K562 (cell line): Measurements from ENCODE around the gene CDC6. TPM values are rescaled to one million over a fixed set of nuclear protein-coding genes. Genes with fewer than 3 reads are reported as not detected.
A peak's percentile ranks its signal among the peaks of the same experiment; 100 is the strongest.

ENCODE experiments used
- ATAC-seq: fragments of 200-7000 bp; cut with Tn5 transposase; 3 replicates; pipeline ENCODE4 v1.9.1; 2020; ENCODE audit warnings: moderate library complexity
- BruUV-seq: library from RNA; stranded (reverse); fragments of 400-500 nt; replicated peaks from 2 replicates; lab custom pipeline; 2021; lab: Mats Ljungman, UMichigan
- CTCF ChIA-PET: fragments of 300-600 bp; formaldehyde crosslinking; extraction: SDS; loops from one replicate; lab custom pipeline; 2021; ENCODE audit warnings: low intra/inter-chr PET ratio; lab: Yijun Ruan, JAX
- POLR2A ChIA-PET: fragments of 300-600, 350-650 bp; sonication (Branson Sonifier 250); formaldehyde crosslinking; extraction: SDS; loops from one replicate; lab custom pipeline; 2021; ENCODE audit warnings: antibody characterized with exemption, inconsistent platforms; lab: Yijun Ruan, JAX
- DNase-seq, 4 experiments: peaks; one replicate each; pipeline versions ENCODE4 v3.0.0 to v3.0.0-alpha.2; 2011 to 2018; ENCODE audit warnings: low spot score in 3 of 4, mixed read lengths in 3 of 4; ENCODE audit errors: extremely low read depth in 1 of 4
- FAIRE-seq: peaks from 2 replicates; lab custom pipeline; 2011; peaks lifted over from hg19 to GRCh38; lab: Jason Lieb, UNC
- H2AFZ ChIP-seq: 2 replicates; pipeline ENCODE4 v1.6.0; 2011; ENCODE audit warnings: low read depth, low read length, control low read depth, inconsistent platforms
- H3K27ac ChIP-seq: fragments of 200-600 bp; 3 replicates; pipeline ENCODE4 v1.8.0; 2011; ENCODE audit warnings: low read depth, mild to moderate bottlenecking, control low read depth, inconsistent platforms, low read length, moderate library complexity, mixed read lengths; ENCODE audit errors: extremely low read depth
- H3K27me3 ChIP-seq, 2 experiments: fragments of 300-600 bp in 1 of 2; 2 replicates in 1 of 2; 3 replicates in 1 of 2; pipeline versions ENCODE4 v1.6.0 to v1.8.0; 2011; ENCODE audit warnings: inconsistent platforms in 2 of 2, low read length in 2 of 2, mild to moderate bottlenecking in 1 of 2, mixed read lengths in 1 of 2, moderate library complexity in 1 of 2; ENCODE audit not compliant: control insufficient read depth in 2 of 2, insufficient read depth in 2 of 2
- H3K36me3 ChIP-seq: fragments of 300-600 bp; 3 replicates; pipeline ENCODE4 v1.8.0; 2011; ENCODE audit warnings: mild to moderate bottlenecking, low read length, inconsistent platforms; ENCODE audit not compliant: control insufficient read depth, insufficient read depth
- H3K4me1 ChIP-seq, 2 experiments: fragments of 200-600 bp in 1 of 2; replicated peaks in 1 of 2; 2 replicates in 1 of 2; 3 replicates in 1 of 2; pipeline versions ENCODE4 v1.5.1 to v1.8.0; 2011; ENCODE audit warnings: inconsistent platforms in 2 of 2, low read length in 2 of 2, mild to moderate bottlenecking in 1 of 2, mixed read lengths in 1 of 2, moderate library complexity in 1 of 2; ENCODE audit not compliant: control insufficient read depth in 2 of 2, insufficient read depth in 2 of 2
- H3K4me2 ChIP-seq: 2 replicates; pipeline ENCODE4 v1.6.1; 2011; ENCODE audit warnings: low read length, control low read depth, inconsistent platforms, mixed read lengths; ENCODE audit not compliant: insufficient read depth
- H3K4me3 ChIP-seq: fragments of 200-600 bp; sonication (generic), shearing (Covaris generic); 2 replicates; pipeline ENCODE4 v1.5.1; 2016; ENCODE audit warnings: control low read depth, inconsistent platforms
- H3K79me2 ChIP-seq: fragments of 200-600 bp; 3 replicates; pipeline ENCODE4 v1.8.0; 2011; ENCODE audit warnings: low read length, inconsistent platforms; ENCODE audit not compliant: control insufficient read depth, insufficient read depth
- H3K9ac ChIP-seq, 2 experiments: 2 replicates each; pipeline versions ENCODE4 v1.6.0 to v1.6.1; 2011; ENCODE audit warnings: low read depth in 2 of 2, low read length in 2 of 2, control low read depth in 1 of 2, inconsistent platforms in 1 of 2, mild to moderate bottlenecking in 1 of 2, mixed read lengths in 1 of 2; ENCODE audit not compliant: insufficient read depth in 1 of 2
- H3K9me1 ChIP-seq: one replicate; pipeline ENCODE4 v1.6.0; 2011; ENCODE audit warnings: inconsistent platforms, mild to moderate bottlenecking, low read length, moderate library complexity; ENCODE audit not compliant: control insufficient read depth, insufficient read depth
- H3K9me3 ChIP-seq: replicated peaks from 2 replicates; pipeline ENCODE4 v1.5.1; 2011; ENCODE audit warnings: low read depth, low read length, inconsistent platforms; ENCODE audit not compliant: control insufficient read depth, insufficient read depth
- H4K20me1 ChIP-seq: replicated peaks from 2 replicates; pipeline ENCODE4 v1.6.1; 2011; ENCODE audit warnings: low read length, inconsistent platforms, mixed read lengths; ENCODE audit not compliant: control insufficient read depth, insufficient read depth
- CTBP1 ChIP-seq: fragments of 450-650 bp; IDR thresholded peaks from 2 replicates; pipeline ENCODE4 v1.6.1; 2016; ENCODE audit warnings: borderline replicate concordance
- E2F6 ChIP-seq, 2 experiments: IDR thresholded peaks; 2 replicates each; pipeline ENCODE4 v1.6.1; 2011; ENCODE audit warnings: borderline replicate concordance in 1 of 2, control low read depth in 1 of 2, low read depth in 1 of 2, low read length in 1 of 2, mild to moderate bottlenecking in 1 of 2, mixed read lengths in 1 of 2, moderate library complexity in 1 of 2; ENCODE audit not compliant: insufficient read depth in 1 of 2, insufficient read length in 1 of 2, poor library complexity in 1 of 2, severe bottlenecking in 1 of 2; ENCODE audit errors: extremely low read depth in 1 of 2
- EP300 ChIP-seq: IDR thresholded peaks from 2 replicates; pipeline ENCODE4 v1.6.1; 2012; ENCODE audit warnings: low read length, improper control_type of control experiment
- HDAC3 ChIP-seq: fragments of 450-650 bp; IDR thresholded peaks from 2 replicates; pipeline ENCODE4 v1.6.1; 2018; ENCODE audit warnings: borderline replicate concordance, mild to moderate bottlenecking, moderate library complexity; ENCODE audit not compliant: partially characterized antibody
- MEF2A ChIP-seq: IDR thresholded peaks from 2 replicates; pipeline ENCODE4 v1.6.1; 2011; ENCODE audit warnings: low read depth, mild to moderate bottlenecking, low read length, moderate library complexity; ENCODE audit not compliant: control insufficient read depth
- MEIS2 ChIP-seq: fragments of 450-650 bp; IDR thresholded peaks from 2 replicates; pipeline ENCODE4 v1.6.1; 2014; ENCODE audit warnings: mild to moderate bottlenecking; ENCODE audit not compliant: partially characterized antibody
- PRMT5 ChIP-seq: sonication (generic); formaldehyde crosslinking; IDR thresholded peaks from 2 replicates; pipeline ENCODE4 v1.5.0; 2020; ENCODE audit warnings: missing genetic modification reagents
- RBM17 ChIP-seq: fragments of 200-400 bp; formaldehyde crosslinking; IDR thresholded peaks from 2 replicates; pipeline ENCODE4 v1.6.1; 2017; ENCODE audit warnings: low read depth, mild to moderate bottlenecking, low read length, borderline replicate concordance
- SPI1 ChIP-seq: IDR thresholded peaks from 2 replicates; pipeline ENCODE4 v1.6.1; 2011; ENCODE audit warnings: low read depth, low read length, control low read depth, borderline replicate concordance
- TEAD4 ChIP-seq, 2 experiments: sonication (generic) in 1 of 2; formaldehyde crosslinking in 1 of 2; IDR thresholded peaks; 2 replicates each; pipeline versions ENCODE4 v1.6.1 to v1.8.0; 2012 to 2022; ENCODE audit warnings: borderline replicate concordance in 1 of 2, inconsistent platforms in 1 of 2, low read length in 1 of 2, mild to moderate bottlenecking in 1 of 2, missing genetic modification reagents in 1 of 2
- WGBS: fragments of 100-300 bp; shearing (Covaris generic); methylation state at CpG from one replicate; pipeline ENCODE4 v1.1.6; 2016; ENCODE audit warnings: low coverage, mixed read lengths; ENCODE audit not compliant: insufficient coverage; ENCODE audit errors: missing lambda C conversion rate; 5-methylcytosine and 5-hydroxymethylcytosine counted together
- in situ Hi-C: fragments of 300-500 bp; cut with MboI; formaldehyde crosslinking; loops from 4 replicates; pipeline ENCODE4 v1.15.0; 2018; ENCODE audit warnings: inconsistent platforms, mixed read lengths
- intact Hi-C: fragments of 100-400 bp; cut with micrococcal nuclease; formaldehyde crosslinking; loops from 2 replicates; pipeline ENCODE4 v1.14.2; 2022
- polyA plus RNA-seq, 8 experiments: library from polyadenylated mRNA; depleted of rRNA in 4 of 8; stranded (reverse) in 5 of 8; unstranded in 3 of 8; fragments of >200 nt; fragmentation: Nextera tagmentation in 2 of 8; fragmentation: Illumina TruSeq in 1 of 8; extraction: Ambion mirVana in 2 of 8; extraction: Trizol in 1 of 8; gene quantifications; 2 replicates each; pipeline versions ENCODE4 v1.2.1 to v1.2.3, GENCODE V29; 2011 to 2014; ENCODE audit warnings: inconsistent platforms in 1 of 8, missing spikeins in 1 of 8
- total RNA-seq, 7 experiments: library from RNA; depleted of rRNA in 6 of 7; stranded (reverse); fragments of >200 nt in 6 of 7; fragmentation: Illumina TruSeq in 2 of 7; extraction: Trizol in 2 of 7; gene quantifications; 2 replicates each; pipeline versions ENCODE4 v1.2.1 to v1.2.3, GENCODE V29; 2011 to 2021; ENCODE audit warnings: low replicate concordance in 1 of 7
- TF ChIP-seq, protein P1 (sequence below): fragments of 450-650 bp; IDR thresholded peaks from 2 replicates; pipeline ENCODE4 v1.6.1; 2016

CDC6 gene
- total and polyA plus RNA-seq, 9 of the 15 experiments (the other 6 are each of a cell fraction or from before 2014, with no cell fraction given), result 29.6 to 141 (median 106) TPM

DNA sequence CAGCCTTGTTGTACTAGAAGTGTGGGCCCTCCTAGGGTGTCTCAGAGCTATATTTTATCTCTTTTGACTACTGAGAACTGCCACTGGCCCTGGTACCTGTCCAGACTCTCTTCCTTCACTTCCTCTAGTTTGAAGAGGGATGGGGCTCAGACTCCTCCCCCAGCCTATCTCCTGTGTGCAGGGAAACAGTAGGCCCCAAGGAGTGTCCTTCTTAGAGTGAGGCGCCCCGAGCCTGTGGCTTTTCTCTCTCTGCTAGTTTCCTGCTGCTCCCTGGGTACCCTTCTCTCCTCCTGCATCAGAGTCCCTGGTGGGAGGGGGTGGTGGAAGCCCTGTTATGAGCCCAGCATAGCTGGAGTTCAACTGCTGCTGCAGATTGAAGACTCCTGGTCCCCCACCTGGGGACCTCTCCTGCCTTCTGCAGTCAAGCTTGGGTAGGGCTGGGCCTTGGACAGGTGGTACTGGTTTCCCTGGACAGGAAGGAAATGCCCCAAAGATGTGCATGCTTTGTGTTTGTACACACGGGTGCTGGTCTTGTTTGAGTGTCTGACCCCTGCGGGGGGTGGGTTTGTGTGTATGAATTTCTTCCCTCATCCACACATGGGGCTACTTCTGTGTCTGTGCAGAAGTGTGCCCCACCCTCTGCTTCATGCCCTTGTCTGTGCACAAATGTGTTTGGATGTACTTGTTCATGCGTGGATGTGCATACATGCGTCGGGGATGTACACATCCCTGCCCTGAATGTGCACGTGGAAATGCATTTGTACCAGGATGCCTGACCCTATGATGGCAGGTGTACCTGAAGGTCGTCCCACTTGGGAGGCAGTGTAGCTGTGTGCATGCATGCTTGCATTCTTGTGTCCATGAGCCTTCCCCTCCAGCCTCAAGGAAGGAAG is 28.2 kb downstream of the CDC6 start:
- no peaks in the 10 kb centered on the region for H3K27me3 ChIP-seq
- TF ChIP-seq RBM17 (no peak), MEF2A (no peak), HDAC3 (no peak), MEIS2 (peak; percentile 56), CTBP1 (peak; percentile 30; the same call in 1 of the 2 replicates), TEAD4 (IDR thresholded peaks at IDR 0.05; ENCODE audit: low read length) (no peak), TEAD4 (CRISPR knock-in tag; IDR thresholded peaks at IDR 0.05; ENCODE audit: borderline replicate concordance) (no peak), SPI1 (peak; percentile 63; the same call in 1 of the 2 replicates), PRMT5 (no peak), EP300 (0 out of 2 replicates have a peak, but pooled peaks have one; percentile 17), E2F6 (IDR thresholded peaks at IDR 0.05; ENCODE audit: borderline replicate concordance in 1 of 2, extremely low read depth in 1 of 2, insufficient read depth in 1 of 2, insufficient read length in 1 of 2, low read depth in 1 of 2, low read length in 1 of 2, poor library complexity in 1 of 2, severe bottlenecking in 1 of 2) (no peak)
- TF ChIP-seq, protein P1, sequence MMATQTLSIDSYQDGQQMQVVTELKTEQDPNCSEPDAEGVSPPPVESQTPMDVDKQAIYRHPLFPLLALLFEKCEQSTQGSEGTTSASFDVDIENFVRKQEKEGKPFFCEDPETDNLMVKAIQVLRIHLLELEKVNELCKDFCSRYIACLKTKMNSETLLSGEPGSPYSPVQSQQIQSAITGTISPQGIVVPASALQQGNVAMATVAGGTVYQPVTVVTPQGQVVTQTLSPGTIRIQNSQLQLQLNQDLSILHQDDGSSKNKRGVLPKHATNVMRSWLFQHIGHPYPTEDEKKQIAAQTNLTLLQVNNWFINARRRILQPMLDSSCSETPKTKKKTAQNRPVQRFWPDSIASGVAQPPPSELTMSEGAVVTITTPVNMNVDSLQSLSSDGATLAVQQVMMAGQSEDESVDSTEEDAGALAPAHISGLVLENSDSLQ, result peak; percentile 42; the same call in 1 of the 2 replicates
- 52% methylated on average over 9 of the region's 9 CpGs for WGBS
- peaks cover 38 to 62% of the 10 kb centered on the region in 2 experiments for H3K4me1 ChIP-seq
- FAIRE-seq (no peak), DNase-seq (peak in 2 of 4 experiments; percentile 63 to 75), ATAC-seq (peak; percentile 5; the same call in 1 of the 3 replicates)
- ChIA-PET CTCF (no interaction called here), POLR2A (interaction anchor here (0.6 to 1.5 kb wide), 6 partner anchors 9 to 762 kb away, joined by 3 to 17 read pairs (median 4); no protein-coding TSS in a partner anchor)
- H3K9ac ChIP-seq, result peak overlapping the region in 1 of 2 experiments; percentile 53; a peak in 1 of 4 replicates
- no peaks in the 10 kb centered on the region for H3K36me3 ChIP-seq
- no peak overlapping the region for H3K4me3 ChIP-seq
- no TSS peak for BruUV-seq
- H4K20me1 ChIP-seq, result no peaks in the 10 kb centered on the region
- H2AFZ ChIP-seq, result peak overlapping the region; percentile 54; the same call in 1 of the 2 replicates
- H3K4me2 ChIP-seq, result peak overlapping the region; percentile 13; the same call in 1 of the 2 replicates
- peaks cover 29% of the 10 kb centered on the region for H3K79me2 ChIP-seq
- intact Hi-C loops, result no loop called here
- no peak overlapping the region; the same call in 2 of the 3 replicates for H3K27ac ChIP-seq
- H3K9me1 ChIP-seq, result no peaks in the 10 kb centered on the region
- in situ Hi-C loops, result no loop called here
- H3K9me3 ChIP-seq, result no peaks in the 10 kb centered on the region
